IPS-NIHi7 (cell line): ENCODE measurements around the gene PAK5.

Experiments
- DNase-seq: peaks from one replicate; pipeline ENCODE4 v3.0.0; 2012; ENCODE audit warnings: mixed read lengths; ENCODE audit errors: extremely low spot score

Gene PAK5

DNA sequence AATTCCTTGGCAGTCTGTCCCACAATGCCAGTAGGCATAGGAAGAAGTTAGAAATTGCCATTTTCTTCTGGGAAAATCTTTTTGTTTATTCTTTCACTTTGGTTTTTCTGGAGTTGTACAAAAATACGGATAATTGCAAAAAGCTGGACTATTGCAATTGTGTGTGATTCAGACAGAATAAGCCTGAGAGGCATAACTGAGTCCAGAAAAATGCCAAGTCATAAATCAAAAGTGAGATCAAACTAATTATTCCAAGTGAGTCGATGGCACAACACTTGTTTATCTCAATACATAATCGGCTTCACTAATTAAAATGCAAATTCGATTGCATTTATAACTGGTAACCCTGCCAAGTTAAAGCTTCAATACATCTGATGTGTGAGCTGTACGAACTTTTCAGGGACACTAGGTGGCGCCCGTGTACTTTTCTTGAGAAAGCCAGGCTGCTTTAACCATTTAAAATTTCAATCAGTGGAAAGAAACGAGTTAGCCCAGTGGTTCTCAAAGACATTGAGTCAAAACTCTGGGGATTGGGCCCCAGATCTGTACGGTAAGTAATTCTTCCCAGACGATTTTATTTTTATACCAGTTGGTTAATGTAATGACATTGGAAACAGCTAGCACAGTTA lies 221.9 kb downstream of the PAK5 start:
- peak; percentile 61 for DNase-seq

DNA sequence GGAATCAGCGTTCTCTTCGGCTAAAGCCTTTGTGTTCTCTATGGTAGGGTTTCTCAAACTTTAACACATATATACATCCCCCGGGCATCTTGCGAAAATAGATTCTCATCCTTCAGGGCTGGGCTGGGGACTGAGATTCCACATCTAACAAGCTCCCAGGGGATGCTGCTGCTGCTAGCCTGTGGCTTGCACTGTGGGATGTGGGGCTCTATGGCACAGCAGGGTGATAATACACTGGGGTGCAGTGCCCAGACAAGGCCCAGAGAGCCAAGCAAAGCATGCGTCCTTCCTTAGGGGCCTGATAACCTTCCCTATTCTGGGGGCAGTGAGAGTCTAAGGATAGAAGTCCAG lies 222.4 kb downstream of the PAK5 start:
- no peak for DNase-seq

GRCh38 chr20:9615766-9616454 lies 223.0 kb downstream of the PAK5 start:
- no peak for DNase-seq

- no peak for DNase-seq
Measured at GRCh38 chr20:9615118-9615517, 223.8 kb downstream of the PAK5 start.

DNA sequence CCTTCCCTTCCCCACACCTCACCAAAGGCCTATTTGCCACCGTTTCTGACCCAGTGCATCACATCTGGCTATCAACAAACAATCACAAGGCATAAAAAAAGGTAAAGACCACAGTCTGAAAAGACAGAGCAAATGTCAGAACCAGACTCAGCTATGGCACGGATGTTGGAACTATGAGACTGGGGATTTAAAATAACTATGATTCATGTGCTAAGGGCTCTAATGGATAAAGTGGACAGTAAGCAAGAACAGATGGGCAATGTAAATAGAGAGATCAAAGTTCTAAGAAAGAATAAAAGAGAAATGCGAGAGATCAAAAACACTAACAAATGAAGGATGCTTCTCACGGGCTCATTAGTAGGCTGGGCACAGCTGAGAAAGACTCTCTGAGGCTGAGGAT lies 225.0 kb downstream of the PAK5 start:
- no peak for DNase-seq

- DNase-seq = no peak
Measured at GRCh38 chr20:9611921-9612320, 227.0 kb downstream of the PAK5 start.

GRCh38 chr20:9610665-9611064 lies 228.2 kb downstream of the PAK5 start:
- DNase-seq = no peak

DNA sequence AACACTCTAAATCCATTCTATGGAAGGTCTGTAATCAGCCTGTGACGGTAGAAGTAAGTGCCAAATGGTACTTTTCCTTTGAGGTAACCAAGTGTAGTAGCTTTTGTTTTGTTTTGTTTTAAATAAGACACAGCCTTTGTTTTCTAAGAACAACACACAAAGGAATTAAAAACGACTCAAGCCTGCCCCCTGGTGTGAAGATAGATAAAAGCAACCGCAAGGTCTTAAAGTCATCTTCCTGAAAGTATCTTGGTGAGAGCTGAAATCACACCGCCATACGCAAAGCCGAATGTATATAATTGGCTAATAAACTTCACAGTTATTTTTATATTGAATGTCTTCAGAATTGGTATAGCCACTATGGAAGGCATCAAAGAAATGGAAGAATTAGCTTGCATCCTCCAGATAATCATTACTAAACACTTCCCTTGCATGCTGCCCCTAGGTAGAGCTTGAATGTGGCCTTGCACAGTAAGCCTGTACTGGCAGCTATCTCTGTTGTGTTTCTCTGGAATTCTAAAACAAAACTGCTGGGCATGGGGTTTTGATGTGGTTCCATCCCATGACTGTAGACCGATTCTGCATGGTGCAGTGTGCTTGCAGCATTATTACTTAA lies 228.9 kb downstream of the PAK5 start:
- DNase-seq = peak; percentile 45

DNA sequence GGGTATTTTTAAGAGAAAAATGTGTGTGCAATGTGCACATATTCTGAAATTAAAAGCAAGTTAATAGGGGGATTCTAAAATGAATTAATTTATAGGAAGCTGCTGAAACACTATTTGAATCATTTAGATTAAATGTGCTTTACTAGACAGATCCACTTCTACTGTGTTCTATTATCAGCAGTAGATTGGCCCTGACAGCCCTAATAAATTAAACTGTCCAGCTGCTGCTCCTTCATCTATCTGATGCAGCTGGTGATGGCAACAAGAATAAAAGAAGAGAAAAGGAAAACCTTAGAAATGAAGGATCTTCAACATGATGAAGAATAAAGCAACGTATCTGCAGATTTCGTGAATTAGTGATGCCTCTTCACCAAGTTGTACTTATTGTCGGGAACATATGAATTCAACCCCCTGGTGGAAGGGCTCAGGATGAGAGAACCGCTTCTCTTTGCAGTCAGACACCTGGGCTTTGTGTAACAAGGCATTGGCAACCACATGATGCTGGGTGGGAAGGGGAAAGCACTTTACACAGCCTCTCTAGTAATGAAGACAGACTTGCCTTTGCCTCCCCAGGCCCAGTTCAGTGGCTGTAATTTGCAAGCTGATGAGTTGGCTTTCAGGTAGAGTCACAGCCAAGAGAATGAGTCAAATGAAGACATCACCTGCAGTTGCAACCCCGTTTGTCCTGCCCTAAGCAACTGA lies 230.1 kb downstream of the PAK5 start:
- peak; percentile 18 for DNase-seq

- DNase-seq = no peak
Measured at GRCh38 chr20:9602847-9603183, 236.1 kb downstream of the PAK5 start.

- no peak for DNase-seq
Measured at GRCh38 chr20:9600562-9600961, 238.3 kb downstream of the PAK5 start.

GRCh38 chr20:9597547-9597946 lies 241.3 kb downstream of the PAK5 start:
- no peak for DNase-seq

DNA sequence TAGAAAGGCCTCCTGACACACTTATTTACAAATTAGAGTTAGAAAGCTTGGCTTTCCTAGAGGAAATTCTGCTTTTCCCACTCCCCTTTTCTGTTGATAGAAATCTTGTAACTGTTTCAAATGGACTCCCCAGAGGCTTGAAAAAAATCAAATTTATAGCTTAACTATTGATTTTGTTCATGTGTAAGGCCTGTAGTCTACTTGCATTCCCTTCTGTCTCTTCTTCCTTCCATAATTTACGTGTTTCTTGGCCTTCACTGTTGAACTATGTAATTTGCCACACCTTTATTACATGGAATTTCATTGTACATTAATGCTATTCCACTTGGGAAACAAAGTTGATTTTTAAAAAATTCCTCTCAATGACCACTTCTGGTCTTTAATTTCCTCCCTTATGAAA lies 243.1 kb downstream of the PAK5 start:
- DNase-seq = no peak

GRCh38 chr20:9594284-9594875 lies 244.5 kb downstream of the PAK5 start:
- DNase-seq = no peak

- no peak for DNase-seq
Measured at GRCh38 chr20:9592419-9592818, 246.5 kb downstream of the PAK5 start.

GRCh38 chr20:9591080-9591479 lies 247.8 kb downstream of the PAK5 start:
- DNase-seq = no peak

- no peak for DNase-seq
Measured at GRCh38 chr20:9590189-9590588, 248.7 kb downstream of the PAK5 start.

DNA sequence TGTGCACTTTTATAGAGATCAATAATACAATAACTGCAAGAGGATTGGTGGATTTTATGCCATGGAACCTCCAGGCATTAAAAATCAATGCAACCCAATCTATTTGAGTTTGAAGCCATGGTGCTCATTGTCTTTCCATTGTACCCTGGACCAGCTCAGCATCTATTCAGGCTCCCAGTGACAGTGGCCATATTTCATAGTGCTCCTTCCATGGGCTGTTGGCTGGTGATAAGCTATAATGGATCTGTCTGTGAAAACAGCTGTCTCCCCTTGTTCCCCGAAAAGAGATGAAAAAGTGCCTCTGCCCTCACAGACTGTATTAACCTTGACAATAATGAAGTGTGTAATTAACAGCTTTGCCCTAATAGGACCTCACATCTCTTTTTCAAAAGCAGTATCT lies 250.2 kb downstream of the PAK5 start:
- no peak for DNase-seq

GRCh38 chr20:9583151-9583550 lies 255.7 kb downstream of the PAK5 start:
- no peak for DNase-seq

- DNase-seq = no peak
Measured at GRCh38 chr20:9582137-9582536, 256.7 kb downstream of the PAK5 start.

GRCh38 chr20:9581509-9581908 lies 257.4 kb downstream of the PAK5 start:
- no peak for DNase-seq

DNA sequence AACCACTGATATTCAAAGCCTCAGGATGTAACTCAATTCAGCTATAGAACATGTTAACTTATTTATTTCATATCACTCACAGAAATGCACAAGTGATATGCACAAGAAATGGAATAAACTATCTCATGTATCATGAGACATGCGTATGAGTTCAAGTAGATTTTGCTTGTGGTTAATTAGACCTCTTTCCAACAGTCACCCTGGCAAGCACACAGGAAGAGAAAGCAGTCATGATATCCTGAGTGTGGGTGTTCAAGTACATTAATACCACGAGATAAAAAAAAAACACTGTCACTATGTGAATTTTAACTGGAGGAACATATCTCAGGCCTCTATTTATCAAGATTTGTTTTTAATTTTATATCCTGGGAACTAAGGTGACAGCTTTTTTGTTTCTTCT lies 260.3 kb downstream of the PAK5 start:
- DNase-seq = no peak

- no peak for DNase-seq
Measured at GRCh38 chr20:9577397-9577796, 261.5 kb downstream of the PAK5 start.
